Stimulated activated CD4-positive, alpha-beta T cell treated with anti-CD3 and anti-CD28 coated beads, TNF-alpha, amount 100 ng/mL, for 1 hour (primary cell): ENCODE data around the gene ACP6.
"Not testable (repeated sequence)": the region's sequence is repeated elsewhere in the genome, so short reads cannot be mapped to it uniquely, and the experiment has no call there.

Experiments
- DNase-seq, 3 donors: peaks; one replicate each; pipeline ENCODE4 v3.0.0-alpha.2; 2020; ENCODE audit warnings: low read depth in 3 of 3, low spot score in 1 of 3

The ACP6 gene

DNA sequence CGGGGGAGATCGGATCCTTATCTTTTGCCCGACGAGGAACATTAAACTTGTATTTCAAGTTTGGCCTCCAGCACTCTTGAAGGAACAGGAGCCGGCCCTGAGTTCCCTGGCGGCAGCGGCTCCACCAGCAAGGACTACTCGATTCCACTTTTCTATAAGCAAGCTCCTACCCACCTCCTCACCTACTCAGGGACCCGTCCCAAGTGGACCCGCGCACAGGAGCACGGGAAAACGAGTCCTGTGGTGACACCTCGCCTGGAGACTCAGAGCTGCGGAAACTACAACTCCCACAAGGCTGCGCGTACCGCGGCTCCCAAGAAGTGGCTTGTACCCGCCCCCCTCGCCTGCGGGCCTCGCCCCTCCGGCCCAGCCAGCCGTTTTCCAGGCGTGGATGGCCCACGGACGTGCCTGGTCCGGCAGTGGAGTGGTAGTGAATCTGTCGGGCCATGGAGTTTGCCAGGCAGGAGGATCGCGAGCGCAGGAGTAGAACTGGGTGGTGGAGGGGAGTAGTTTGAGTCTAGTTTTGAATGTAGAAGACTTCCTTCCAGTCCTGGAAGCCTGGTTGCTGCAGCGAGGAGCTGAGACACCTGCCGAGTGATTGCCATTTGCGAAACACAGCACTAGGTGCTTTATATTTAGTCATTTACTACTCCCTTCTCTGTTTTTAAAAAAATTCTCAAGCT is at the start of gene ACP6:
Gene ACP6, minus strand, starts transcription at position 206 of the 683 bp plus-strand sequence. CDS start 476 bp downstream, outside the sequence.
- DNase-seq, result peak; percentile 58 to 73 (median 71)

- DNase-seq, result no peak
Observed at GRCh38 chr1:147719711-147720225, 49.4 kb upstream of the ACP6 start.

DNA sequence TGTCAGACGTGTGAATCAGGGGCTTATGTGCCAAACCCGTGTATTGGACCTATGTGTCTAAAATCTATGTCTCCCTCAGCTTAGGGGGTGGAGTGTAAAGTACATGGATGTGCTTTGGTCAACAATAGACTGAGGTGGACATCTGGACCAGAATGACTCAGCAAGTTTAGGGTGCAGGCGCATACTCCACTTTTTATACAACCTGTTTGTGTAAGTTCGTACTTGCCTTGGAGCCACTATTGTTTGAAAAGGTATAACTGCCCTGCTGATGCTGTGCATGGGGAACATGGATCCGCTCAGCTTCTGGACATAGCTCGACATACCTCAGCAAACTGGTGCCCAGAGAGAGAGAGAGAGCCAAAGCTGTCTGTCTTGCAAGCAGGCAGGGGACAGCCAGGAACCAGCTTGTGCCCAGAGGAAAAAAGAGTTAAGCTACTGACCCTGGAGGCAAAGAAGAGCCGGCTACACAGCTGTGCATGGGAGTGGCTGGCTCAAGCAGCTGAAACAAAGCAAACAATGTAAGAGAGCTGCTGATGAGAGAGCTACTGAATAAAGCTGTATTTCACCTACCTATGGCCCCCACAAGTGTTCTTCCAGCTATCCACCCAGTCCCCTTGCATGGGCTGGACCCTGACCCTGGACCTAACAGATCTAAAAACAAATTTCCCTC is 48.8 kb upstream of the ACP6 start:
- no peak for DNase-seq

DNA sequence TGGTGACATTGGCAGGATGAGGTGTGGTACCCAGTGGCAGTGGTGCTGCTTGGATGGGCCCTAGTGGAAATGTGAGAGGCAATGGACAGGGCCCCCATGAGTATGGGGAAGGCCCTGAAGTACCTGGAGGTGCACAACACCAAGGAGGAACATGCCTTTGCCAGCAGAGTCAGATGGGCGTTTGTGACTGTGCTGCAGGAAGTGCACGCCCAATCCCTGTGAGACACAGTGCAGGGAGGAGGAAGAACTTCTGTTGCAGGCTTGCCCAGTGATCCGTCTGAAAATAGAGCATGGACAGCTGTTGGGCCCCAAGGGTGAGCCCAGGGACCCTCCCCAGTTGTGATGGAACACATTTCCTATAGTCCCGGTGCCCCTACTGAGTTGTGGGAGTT is 47.4 kb upstream of the ACP6 start:
- no peak for DNase-seq

GRCh38 chr1:147717051-147717705 is 46.9 kb upstream of the ACP6 start:
- peak in 1 of 3 donors; percentile 3 for DNase-seq

DNA sequence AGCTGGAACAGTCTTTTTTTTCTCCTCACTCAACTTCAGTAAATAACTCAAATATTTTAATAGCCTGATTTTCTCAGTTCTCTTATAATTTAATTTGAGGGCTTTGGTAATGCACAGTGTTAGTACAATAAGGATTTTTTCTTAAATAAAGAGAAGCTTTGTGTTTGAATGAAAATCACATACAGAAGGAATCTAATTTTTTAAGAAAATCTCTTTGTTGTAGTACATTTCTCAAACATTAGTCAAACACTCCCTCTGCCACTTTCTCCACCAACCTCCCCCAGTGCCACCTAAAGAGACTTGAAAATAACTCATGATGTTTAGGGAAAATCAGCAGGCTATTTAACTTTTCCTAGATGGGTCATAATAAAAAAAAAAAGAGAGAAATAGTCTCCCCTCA is 42.3 kb upstream of the ACP6 start:
- no peak for DNase-seq

DNA sequence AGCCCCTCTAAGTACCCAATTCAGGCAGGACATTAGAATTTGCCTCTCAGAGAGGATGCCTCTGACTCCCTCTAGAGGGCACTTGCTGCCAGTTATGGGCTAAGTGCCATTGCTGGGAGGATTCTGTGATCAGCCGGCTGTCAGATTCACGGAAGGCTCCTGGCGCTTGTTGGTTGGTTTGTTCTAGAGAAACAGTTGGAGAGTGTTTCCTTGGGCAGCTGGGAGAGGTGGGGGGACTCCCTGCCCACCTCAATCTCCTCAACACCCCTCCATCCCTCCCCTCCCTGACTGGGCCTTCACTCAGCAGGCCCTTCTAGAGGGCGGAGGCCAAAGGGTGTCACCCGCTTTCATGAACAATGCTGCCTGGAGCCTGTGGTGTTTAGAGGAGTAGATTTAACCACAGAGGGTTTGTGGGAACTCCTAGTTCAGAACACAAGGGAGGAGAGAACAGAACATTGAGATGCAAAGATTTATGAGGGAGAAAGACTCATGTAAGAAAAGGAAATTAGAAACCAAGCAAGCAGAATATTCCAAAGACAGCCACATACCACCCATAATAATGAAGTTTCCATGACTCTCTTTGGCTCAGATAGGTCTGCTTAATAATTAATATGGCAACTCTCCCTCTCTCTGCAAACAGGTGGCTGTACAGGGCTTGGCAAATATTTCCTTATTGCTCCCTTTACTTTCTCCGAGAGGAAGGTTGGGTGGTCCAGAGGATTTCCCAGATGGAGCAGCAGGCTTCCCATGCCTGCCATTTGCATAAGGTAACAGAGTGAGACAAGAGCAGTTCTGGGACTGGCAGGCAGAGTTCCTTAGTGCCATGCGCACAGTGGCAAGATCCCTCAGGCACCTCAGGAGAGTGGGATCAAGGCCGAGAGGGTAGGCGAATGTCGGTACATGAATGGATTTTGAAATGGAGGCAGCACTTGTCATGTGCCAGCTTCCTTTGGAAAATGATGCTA is 30.0 kb upstream of the ACP6 start:
- peak; percentile 15 to 30 (median 19) for DNase-seq

- no peak for DNase-seq
Observed at GRCh38 chr1:147699686-147700041, 29.3 kb upstream of the ACP6 start.

DNA sequence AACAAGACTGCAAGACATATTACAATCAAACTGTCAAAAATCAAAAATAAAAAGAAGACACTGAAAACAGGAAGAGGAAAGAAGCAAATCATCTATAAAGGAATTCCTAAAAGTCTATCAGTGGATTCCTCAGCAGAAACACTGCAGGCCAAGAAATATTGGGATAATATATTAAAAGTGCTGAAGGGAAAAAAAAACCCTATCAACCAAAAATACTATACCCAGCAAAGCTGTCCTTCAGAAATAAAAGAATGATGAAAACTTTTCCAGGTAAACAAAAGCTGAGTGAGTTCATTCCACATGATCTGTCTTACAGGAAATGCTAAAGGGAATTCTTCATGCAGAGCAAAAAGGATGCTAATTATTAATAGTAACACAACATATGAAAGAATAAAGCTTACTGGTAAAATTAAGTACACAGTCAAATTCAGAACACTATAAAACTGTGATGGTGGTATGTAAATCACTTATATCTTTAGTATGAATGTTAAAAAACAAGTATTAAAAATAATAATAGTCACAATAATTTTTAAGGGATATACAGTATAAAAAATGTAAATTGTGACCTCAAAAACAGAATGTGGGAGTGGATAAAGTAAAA is 12.9 kb upstream of the ACP6 start:
- no peak for DNase-seq

DNA sequence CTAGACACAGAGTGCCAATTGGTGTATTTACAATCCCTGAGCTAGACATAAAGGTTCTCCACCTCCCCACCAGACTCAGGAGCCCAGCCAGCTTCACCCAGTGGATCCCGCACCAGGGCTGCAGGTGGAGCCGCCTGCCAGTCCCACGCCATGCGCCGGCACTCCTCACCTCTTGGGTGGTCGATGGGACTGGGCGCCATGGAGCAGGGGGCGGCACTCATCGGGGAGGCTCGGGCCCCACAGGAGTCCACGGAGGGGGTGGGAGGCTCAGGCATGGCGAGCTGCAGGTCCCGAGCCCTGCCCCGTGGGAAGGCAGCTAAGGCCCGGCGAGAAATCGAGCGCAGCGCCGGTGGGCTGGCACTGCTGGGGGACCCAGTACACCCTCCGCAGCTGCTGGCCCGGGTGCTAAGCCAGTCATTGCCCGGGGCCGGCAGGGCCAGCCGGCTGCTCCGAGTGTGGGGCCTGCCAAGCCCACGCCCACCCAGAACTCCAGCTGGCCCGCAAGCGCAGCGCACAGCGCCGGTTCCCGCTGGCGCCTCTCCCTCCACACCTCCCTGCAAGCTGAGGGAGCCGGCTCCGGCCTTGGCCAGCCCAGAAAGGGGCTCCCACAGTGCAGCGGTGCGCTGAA is 10.4 kb upstream of the ACP6 start:
- not testable (repeated sequence) for DNase-seq

DNA sequence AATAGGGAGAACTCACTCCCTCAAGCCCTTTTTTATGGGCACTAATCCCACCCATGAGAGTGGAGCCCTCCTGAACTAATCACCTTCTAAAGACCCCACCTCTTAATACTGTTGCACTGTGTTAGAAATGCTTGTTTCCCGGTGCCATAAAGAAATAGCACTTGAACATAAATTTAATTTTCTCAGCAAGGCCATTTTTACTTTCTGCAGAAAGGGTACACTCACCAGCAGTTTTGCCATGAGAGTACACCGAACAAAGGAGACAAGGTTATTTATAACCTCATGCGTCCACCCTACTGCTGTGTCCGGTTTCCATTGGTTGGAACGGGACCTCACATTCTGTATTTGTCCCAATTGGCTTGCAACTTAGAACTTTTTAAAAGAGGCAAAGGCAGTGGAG is 7.4 kb upstream of the ACP6 start:
- DNase-seq, result not testable (repeated sequence)

GRCh38 chr1:147676311-147677085 is 6.2 kb upstream of the ACP6 start:
- DNase-seq, result no peak

- DNase-seq, result no peak
Observed at GRCh38 chr1:147673816-147674215, 3.5 kb upstream of the ACP6 start.

GRCh38 chr1:147673406-147673805 is 3.1 kb upstream of the ACP6 start:
- no peak for DNase-seq

DNA sequence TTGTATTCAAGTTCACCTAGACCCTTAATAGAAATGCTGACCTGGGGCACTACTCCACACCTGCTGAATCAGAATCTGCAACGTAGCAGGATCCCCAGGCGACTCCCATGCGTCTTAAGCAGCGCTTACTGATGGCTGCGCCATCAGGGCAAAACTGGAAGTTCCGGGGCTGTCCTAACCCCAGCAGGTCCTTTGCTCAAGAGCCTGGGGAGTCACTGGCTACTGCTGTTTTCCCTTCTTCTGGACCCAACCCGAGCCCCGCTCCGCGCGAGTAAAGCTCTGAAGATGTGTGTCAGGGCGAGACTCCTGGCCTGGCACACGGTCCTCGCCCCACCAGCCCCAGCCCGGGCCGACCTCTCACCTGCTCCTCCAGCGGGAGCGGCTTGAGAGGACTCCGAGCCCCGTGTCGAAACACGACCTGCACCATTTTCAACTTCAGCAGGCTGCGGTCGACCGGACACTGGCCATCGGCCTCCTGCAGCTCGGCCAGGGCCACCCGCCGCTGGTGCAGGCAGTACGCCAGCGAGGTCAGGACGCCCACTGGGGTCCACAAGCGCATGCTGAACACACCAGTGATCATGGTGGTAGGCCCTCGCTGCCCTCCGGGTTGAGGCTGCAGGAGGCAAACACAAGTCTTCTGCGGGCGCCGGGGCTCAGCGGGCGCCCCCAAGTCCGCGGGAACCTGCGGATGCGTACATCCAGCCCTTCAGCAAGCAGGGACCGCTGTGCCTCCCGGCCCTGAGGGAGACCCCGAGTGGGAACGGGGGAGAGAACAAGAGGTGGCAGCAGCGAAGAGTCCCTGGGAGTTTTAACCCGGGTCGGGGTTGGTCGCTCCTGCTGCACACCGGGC is 630 bp downstream of the ACP6 start:
- DNase-seq, result peak in 1 of 3 donors; percentile 22

- no peak for DNase-seq
Observed at GRCh38 chr1:147665521-147665920, 4.8 kb downstream of the ACP6 start.

DNA sequence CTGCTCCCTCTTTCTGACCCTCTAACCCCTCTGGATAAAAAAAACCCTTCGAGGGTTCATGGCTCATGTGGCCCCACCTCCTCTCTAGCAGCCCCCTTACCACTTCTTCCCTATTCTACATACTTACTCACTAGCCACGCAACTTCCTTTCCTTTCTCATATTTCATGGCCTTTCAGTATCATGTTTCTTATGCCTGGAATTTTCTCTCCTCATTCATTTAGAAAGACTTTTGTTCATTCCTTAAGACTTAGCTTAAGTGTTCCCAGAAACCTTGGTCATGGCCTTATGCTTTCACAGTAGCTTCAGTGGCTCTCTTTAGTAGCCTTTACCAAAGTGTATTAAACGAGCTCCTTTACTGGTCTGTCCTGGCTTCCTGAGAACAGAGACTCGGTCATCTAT is 6.1 kb downstream of the ACP6 start:
- no peak for DNase-seq

- DNase-seq, result no peak
Observed at GRCh38 chr1:147654511-147654910, 15.8 kb downstream of the ACP6 start.
